CD14-positive monocyte (primary cell): Measurements from ENCODE around the gene SCN2B. TPM values are rescaled to one million over a fixed set of nuclear protein-coding genes. Genes with fewer than 3 reads are reported as not detected.
A peak's percentile ranks its signal among the peaks of the same experiment; 100 is the strongest.

Experiments
- DNase-seq, 3 donors: peaks; one replicate each; pipeline ENCODE4 v3.0.0-alpha.2; 2011 to 2022
- H2AFZ ChIP-seq: 2 replicates; pipeline ENCODE4 v1.6.0; 2012; ENCODE audit warnings: mild to moderate bottlenecking, low read depth, low read length, inconsistent platforms; ENCODE audit not compliant: insufficient read depth, poor library complexity, severe bottlenecking
- H3K27ac ChIP-seq, 2 donors: 1 replicate in 1 of 2; 2 replicates in 1 of 2; pipeline ENCODE4 v1.5.1; 2012 to 2013; ENCODE audit warnings: low read length in 2 of 2, control low read depth in 1 of 2, inconsistent platforms in 1 of 2, low read depth in 1 of 2, mild to moderate bottlenecking in 1 of 2
- H3K27me3 ChIP-seq, 2 donors: one replicate each; pipeline versions ENCODE4 v1.6.0 to v1.6.1; 2011 to 2013; ENCODE audit warnings: low read length in 2 of 2; ENCODE audit not compliant: control insufficient read depth in 2 of 2, insufficient read depth in 2 of 2
- H3K36me3 ChIP-seq, 2 donors: replicated peaks in 1 of 2; 1 replicate in 1 of 2; 2 replicates in 1 of 2; pipeline versions ENCODE4 v1.5.1 to v1.6.1; 2012 to 2013; ENCODE audit warnings: low read length in 2 of 2, control low read depth in 1 of 2, inconsistent platforms in 1 of 2, mild to moderate bottlenecking in 1 of 2; ENCODE audit not compliant: insufficient read depth in 2 of 2, control insufficient read depth in 1 of 2
- H3K4me1 ChIP-seq, 2 donors: 1 replicate in 1 of 2; 2 replicates in 1 of 2; pipeline versions ENCODE4 v1.5.1 to v1.6.1; 2012 to 2013; ENCODE audit warnings: low read length in 2 of 2, control low read depth in 1 of 2, inconsistent platforms in 1 of 2, mild to moderate bottlenecking in 1 of 2, moderate library complexity in 1 of 2; ENCODE audit not compliant: insufficient read depth in 2 of 2, control insufficient read depth in 1 of 2
- H3K4me2 ChIP-seq: replicated peaks from 2 replicates; pipeline ENCODE3; 2012; ENCODE audit warnings: low read length, moderate library complexity, mild to moderate bottlenecking; ENCODE audit not compliant: poor library complexity, severe bottlenecking; ENCODE audit errors: extremely low read depth
- H3K4me3 ChIP-seq, 3 experiments: fragments of 200-600 bp in 1 of 3; sonication (generic) in 1 of 3; replicated peaks in 1 of 3; 1 replicate in 2 of 3; 2 replicates in 1 of 3; pipeline ENCODE4 v1.5.1; 2011 to 2013; ENCODE audit warnings: low read length in 3 of 3, mild to moderate bottlenecking in 3 of 3, control low read depth in 2 of 3, low read depth in 2 of 3, inconsistent platforms in 1 of 3, moderate library complexity in 1 of 3
- H3K79me2 ChIP-seq: 2 replicates; pipeline ENCODE4 v1.6.0; 2012; ENCODE audit warnings: mild to moderate bottlenecking, control low read depth, inconsistent platforms, low read length, moderate library complexity; ENCODE audit not compliant: insufficient read depth
- H3K9ac ChIP-seq: 2 replicates; pipeline ENCODE4 v1.6.0; 2017; ENCODE audit warnings: low read length, mild to moderate bottlenecking; ENCODE audit not compliant: insufficient read depth, poor library complexity, severe bottlenecking
- H3K9me3 ChIP-seq, 2 donors: replicated peaks in 1 of 2; 1 replicate in 1 of 2; 2 replicates in 1 of 2; pipeline versions ENCODE4 v1.5.1 to v1.6.1; 2012 to 2013; ENCODE audit warnings: low read length in 2 of 2, control low read depth in 1 of 2; ENCODE audit not compliant: control insufficient read depth in 1 of 2, insufficient read depth in 1 of 2
- H4K20me1 ChIP-seq: 2 replicates; pipeline ENCODE4 v1.6.0; 2012; ENCODE audit warnings: mild to moderate bottlenecking, low read length, control low read depth, moderate library complexity; ENCODE audit not compliant: insufficient read depth
- H3K27ac Mint-ChIP-seq, 7 donors: one replicate each; pipeline ENCODE4 v1.8.0; 2020; ENCODE audit warnings: mild to moderate bottlenecking in 7 of 7, mixed read lengths in 7 of 7, moderate library complexity in 6 of 7, inconsistent platforms in 2 of 7
- H3K27me3 Mint-ChIP-seq, 3 donors: one replicate each; pipeline ENCODE4 v1.8.0; 2021 to 2022; ENCODE audit warnings: low read depth in 3 of 3, mild to moderate bottlenecking in 3 of 3, mixed read lengths in 3 of 3, moderate library complexity in 3 of 3, inconsistent platforms in 1 of 3
- H3K36me3 Mint-ChIP-seq, 2 donors: one replicate each; pipeline ENCODE4 v1.8.0; 2020; ENCODE audit warnings: mixed read lengths in 2 of 2, inconsistent platforms in 1 of 2, mild to moderate bottlenecking in 1 of 2
- H3K4me1 Mint-ChIP-seq: one replicate; pipeline ENCODE4 v1.8.0; 2020; ENCODE audit warnings: mild to moderate bottlenecking, mixed read lengths
- H3K4me3 Mint-ChIP-seq, 2 donors: one replicate each; pipeline ENCODE4 v1.8.0; 2020; ENCODE audit warnings: mild to moderate bottlenecking in 2 of 2, mixed read lengths in 2 of 2, moderate library complexity in 1 of 2
- H3K9me3 Mint-ChIP-seq, 7 donors: one replicate each; pipeline ENCODE4 v1.8.0; 2020 to 2022; ENCODE audit warnings: mixed read lengths in 7 of 7, mild to moderate bottlenecking in 6 of 7, moderate library complexity in 6 of 7, inconsistent platforms in 2 of 7
- CTCF ChIP-seq: fragments of 200-600 bp; IDR thresholded peaks from one replicate; pipeline ENCODE4 v1.8.0; 2022; ENCODE audit warnings: antibody characterized with exemption, mild to moderate bottlenecking
- WGBS: methylation state at CpG from one replicate; pipeline ENCODE4 v1.1.5; 2013; ENCODE audit warnings: missing lambda C conversion rate; ENCODE audit not compliant: insufficient coverage; 5-methylcytosine and 5-hydroxymethylcytosine counted together
- intact Hi-C, 2 donors: fragments of 100-400 bp; cut with micrococcal nuclease; formaldehyde crosslinking; loops; one replicate each; pipeline versions ENCODE4 v1.15.0 to v1.15.1; 2023
- polyA minus RNA-seq: library from RNA; depleted of rRNA, polyadenylated mRNA; stranded (reverse); fragments of >200 nt; gene quantifications from 2 replicates; pipeline ENCODE4 v1.2.3, GENCODE V29; 2012
- polyA plus RNA-seq, 3 donors: library from polyadenylated mRNA; depleted of rRNA in 1 of 3; unstranded in 2 of 3; stranded (reverse) in 1 of 3; fragments of 300-500 nt in 2 of 3; fragments of >200 nt in 1 of 3; fragmentation: Illumina TruSeq in 2 of 3; gene quantifications; 1 replicate in 2 of 3; 2 replicates in 1 of 3; pipeline ENCODE4 v1.2.3, GENCODE V29; 2012 to 2021
- total RNA-seq, 12 experiments: library from RNA in 1 of 12; stranded (reverse) in 1 of 12; fragments of 120-200 nt in 1 of 12; gene quantifications; one replicate each; pipeline ENCODE4 v1.2.4 and lab custom pipeline; 2013 to 2026; ENCODE audit warnings: mixed read lengths in 6 of 12, inconsistent platforms in 1 of 12

The SCN2B gene
- total RNA-seq (2013) = 0.02 TPM
- under 1 TPM in 1 of 3 donors, not detected in 2; 0.01 TPM for polyA plus RNA-seq
- polyA minus RNA-seq = under 0.01 TPM in 1 of 2 replicates, not detected in the other
- total RNA-seq (lab: John Stamatoyannopoulos, UW) = 0 to 1.4 (median 0.05) reads per million in 11 experiments

DNA sequence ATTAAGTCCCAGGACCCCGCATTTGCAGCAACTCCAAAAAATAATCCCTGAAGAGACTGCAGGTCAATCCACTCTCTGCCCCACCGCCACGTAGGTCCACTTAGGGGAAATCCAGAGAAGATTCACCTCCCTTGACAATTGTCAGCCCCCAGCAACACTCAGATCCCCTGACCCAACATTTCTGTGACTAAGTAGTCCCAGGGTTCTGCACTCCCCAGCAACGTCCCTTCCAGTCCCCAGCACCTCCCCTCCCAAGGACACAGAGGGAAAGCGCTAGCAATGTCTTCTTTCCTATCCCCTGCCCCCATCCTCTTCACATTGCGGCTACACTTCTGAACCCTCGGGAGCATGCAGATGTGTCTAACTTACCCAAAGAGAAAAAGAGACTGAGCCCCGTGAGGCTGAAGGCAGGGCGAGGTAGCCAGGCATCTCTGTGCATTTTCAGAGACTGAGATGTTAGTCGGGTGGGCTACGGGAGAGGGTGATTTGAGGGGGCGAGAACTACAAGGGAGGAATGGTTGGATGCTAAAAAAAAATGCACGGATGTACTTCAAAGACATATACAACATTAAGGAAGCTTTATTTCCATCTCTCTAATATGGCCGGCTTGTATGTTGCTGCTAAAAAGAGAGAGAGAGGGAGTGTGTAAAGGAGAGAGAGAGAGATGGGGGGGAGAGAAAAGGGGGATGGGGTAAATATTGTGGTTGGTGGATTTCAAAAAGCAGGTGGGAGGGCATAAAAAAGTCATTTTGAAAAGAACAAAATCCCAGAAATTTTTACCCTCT lies at the start of gene SCN2B:
SCN2B (minus strand) TSS at position 647 of the 785 bp plus-strand sequence; CDS start at position 439, 208 bp downstream.
- Histone ChIP-seq H3K4me2 (no peak within 1 kb of the TSS), H3K36me3 (no peaks in the 10 kb centered on the region), H4K20me1 (no peaks in the 10 kb centered on the region), H2AFZ (no peak within 1 kb of the TSS), H3K27ac (no peak within 1 kb of the TSS), H3K79me2 (no peaks in the 10 kb centered on the region), H3K4me3 (no peak within 1 kb of the TSS), H3K9ac (no peak within 1 kb of the TSS), H3K27me3 (no peaks in the 10 kb centered on the region), H3K9me3 (no peaks in the 10 kb centered on the region), H3K4me1 (peaks cover 34 to 38% of the 10 kb centered on the region in 2 donors)
- Mint-ChIP-seq H3K27me3 (peaks cover 6 to 15% (median 11%) of the 10 kb centered on the region in 3 donors), H3K9me3 (no peaks in the 10 kb centered on the region), H3K4me1 (peaks cover 41% of the 10 kb centered on the region), H3K27ac (peak within 1 kb of the TSS in 3 of 7 donors; percentile 10 to 58 (median 32)), H3K4me3 (peak within 1 kb of the TSS in 1 of 2 donors; percentile 17), H3K36me3 (no peaks in the 10 kb centered on the region)
- intact Hi-C loops = no loop called here
- 94% methylated on average over 8 of the region's 14 CpGs for WGBS
- no peak for DNase-seq
- TF ChIP-seq CTCF = no peak

GRCh38 chr11:118224511-118225188 lies 48.2 kb upstream of the SCN2B start, which contains the start of gene JAML:
TSS of gene JAML (minus strand) at chr11:118225011. CDS start at chr11:118214866, 10,145 bp downstream.
- no peak for TF ChIP-seq CTCF
- 0% methylated on average over 2 of the region's 6 CpGs for WGBS

More at GRCh38 chr11:118224511-118225188, 48.2 kb upstream of the SCN2B start, which contains the start of gene JAML:
- DNase-seq = peak; percentile 64 to 77 (median 76)
- no peaks in the 10 kb centered on the region for H3K9me3 Mint-ChIP-seq
- peaks cover 93% of the 10 kb centered on the region for H3K4me1 Mint-ChIP-seq
- peaks cover 79 to 87% of the 10 kb centered on the region in 2 donors for H3K4me1 ChIP-seq
- H3K9ac ChIP-seq = peak within 1 kb of the TSS; percentile 67
- H3K4me2 ChIP-seq = peak within 1 kb of the TSS; percentile 78
- H3K79me2 ChIP-seq = peaks cover 69% of the 10 kb centered on the region
- no peaks in the 10 kb centered on the region for H3K27me3 ChIP-seq
- intact Hi-C loops = no loop called here
- H3K27ac Mint-ChIP-seq = peak within 1 kb of the TSS in 3 of 7 donors; percentile 90 to 92 (median 91)
- peak within 1 kb of the TSS; percentile 73 to 94 for H3K4me3 Mint-ChIP-seq
- H4K20me1 ChIP-seq = peaks cover 12% of the 10 kb centered on the region
- H3K4me3 ChIP-seq = peak within 1 kb of the TSS; percentile 69 to 94 (median 82)
- peak within 1 kb of the TSS; percentile 27 for H2AFZ ChIP-seq
- no peaks in the 10 kb centered on the region for H3K9me3 ChIP-seq
- H3K36me3 Mint-ChIP-seq = peaks cover 34 to 42% of the 10 kb centered on the region in 2 donors
- no peaks in the 10 kb centered on the region for H3K27me3 Mint-ChIP-seq
- peak within 1 kb of the TSS; percentile 75 to 90 for H3K27ac ChIP-seq
- H3K36me3 ChIP-seq = peaks cover 3 to 25% of the 10 kb centered on the region in 2 donors
